NCI-H128 (cell line): ENCODE measurements around the gene PLPP3.

Source experiments
- DNase-seq: peaks from one replicate; lab custom pipeline; 2025; ENCODE audit not compliant: unreplicated experiment; lab: John Stamatoyannopoulos, UW

PLPP3 gene

GRCh38 chr1:56501888-56502287 lies 77.5 kb downstream of the PLPP3 start:
- no peak for DNase-seq

- no peak for DNase-seq
Measured at GRCh38 chr1:56501426-56501825, 77.9 kb downstream of the PLPP3 start.

- peak; percentile 25 for DNase-seq
Measured at GRCh38 chr1:56496821-56497772, 82.3 kb downstream of the PLPP3 start.

GRCh38 chr1:56496158-56496557 lies 83.2 kb downstream of the PLPP3 start:
- DNase-seq = no peak

- no peak for DNase-seq
Measured at GRCh38 chr1:56495538-56495937, 83.8 kb downstream of the PLPP3 start.

GRCh38 chr1:56494306-56494705 lies 85.1 kb downstream of the PLPP3 start:
- DNase-seq = no peak

- DNase-seq = no peak
Measured at GRCh38 chr1:56493826-56494225, 85.5 kb downstream of the PLPP3 start.

- DNase-seq = no peak
Measured at GRCh38 chr1:56491441-56491840, 87.9 kb downstream of the PLPP3 start.

- no peak for DNase-seq
Measured at GRCh38 chr1:56490619-56491018, 88.7 kb downstream of the PLPP3 start.

GRCh38 chr1:56489695-56490094 lies 89.7 kb downstream of the PLPP3 start:
- DNase-seq = no peak

- DNase-seq = no peak
Measured at GRCh38 chr1:56484695-56485094, 94.7 kb downstream of the PLPP3 start.

GRCh38 chr1:56483104-56483503 lies 96.3 kb downstream of the PLPP3 start:
- no peak for DNase-seq

GRCh38 chr1:56482486-56482885 lies 96.9 kb downstream of the PLPP3 start:
- no peak for DNase-seq

GRCh38 chr1:56481140-56481694 lies 98.1 kb downstream of the PLPP3 start:
- no peak for DNase-seq

- no peak for DNase-seq
Measured at GRCh38 chr1:56478734-56479133, 100.6 kb downstream of the PLPP3 start.

- no peak for DNase-seq
Measured at GRCh38 chr1:56477164-56478111, 101.9 kb downstream of the PLPP3 start.

- DNase-seq = no peak
Measured at GRCh38 chr1:56473582-56474270, 105.6 kb downstream of the PLPP3 start.

- no peak for DNase-seq
Measured at GRCh38 chr1:56472860-56473259, 106.5 kb downstream of the PLPP3 start.

GRCh38 chr1:56469640-56470371 lies 109.6 kb downstream of the PLPP3 start:
- DNase-seq = no peak

GRCh38 chr1:56468518-56468917 lies 110.8 kb downstream of the PLPP3 start:
- no peak for DNase-seq
